K562 (cell line): ENCODE data around the gene SOX12. TPM values are rescaled to one million over a fixed set of nuclear protein-coding genes. Genes with fewer than 3 reads are reported as not detected.

Experiments used
- ASH1L ChIP-seq: fragments of 450-650 bp; IDR thresholded peaks from 2 replicates; pipeline ENCODE4 v1.6.1; 2018; ENCODE audit warnings: borderline replicate concordance, mild to moderate bottlenecking, low read depth; ENCODE audit not compliant: partially characterized antibody
- ATF7 ChIP-seq: fragments of 450-650 bp; IDR thresholded peaks from 2 replicates; pipeline ENCODE4 v1.7.1; 2014; ENCODE audit warnings: mild to moderate bottlenecking, moderate library complexity
- CHD1 ChIP-seq: fragments of 200-600 bp; sonication (generic); IDR thresholded peaks from one replicate; pipeline ENCODE4 v1.6.1; 2012; ENCODE audit warnings: mild to moderate bottlenecking, moderate library complexity, low read length, inconsistent platforms
- DIDO1 ChIP-seq: fragments of 450-650 bp; IDR thresholded peaks from 2 replicates; pipeline ENCODE4 v1.6.1; 2016; ENCODE audit warnings: low read depth, missing biosample characterization, missing genetic modification characterization
- DMBX1 ChIP-seq: fragments of 250-450 bp; sonication (Bioruptor Pico); IDR thresholded peaks from 2 replicates; pipeline ENCODE4 v1.8.0; 2022; ENCODE audit warnings: inconsistent platforms, mild to moderate bottlenecking, moderate library complexity, borderline replicate concordance
- ETS2 ChIP-seq: IDR thresholded peaks from 2 replicates; pipeline ENCODE4 v1.6.1; 2016; ENCODE audit warnings: borderline replicate concordance, missing genetic modification characterization, mild to moderate bottlenecking, moderate library complexity, missing compliant biosample characterization; ENCODE audit not compliant: poor library complexity, severe bottlenecking
- FOXK2 ChIP-seq, 2 experiments: fragments of 450-650 bp; IDR thresholded peaks in 1 of 2; conservative IDR thresholded peaks in 1 of 2; 2 replicates each; pipeline ENCODE4 v1.6.1; 2016; ENCODE audit warnings: low read depth in 2 of 2, mild to moderate bottlenecking in 1 of 2
- POLR3G ChIP-seq: IDR thresholded peaks from 2 replicates; pipeline ENCODE4 v1.6.1; 2011; ENCODE audit not compliant: insufficient read length, insufficient replicate concordance; ENCODE audit errors: extremely low read depth
- SNIP1 ChIP-seq: fragments of 450-650 bp; IDR thresholded peaks from 2 replicates; pipeline ENCODE4 v1.7.1; 2017; ENCODE audit warnings: low read depth, mild to moderate bottlenecking
- TAF7 ChIP-seq: fragments of 450-650 bp; IDR thresholded peaks from 2 replicates; pipeline ENCODE4 v1.6.1; 2016; ENCODE audit warnings: missing genetic modification characterization, missing compliant biosample characterization
- TCF3 ChIP-seq: sonication (generic); formaldehyde crosslinking; IDR thresholded peaks from 2 replicates; pipeline ENCODE4 v1.4.0; 2020; ENCODE audit warnings: mild to moderate bottlenecking, missing genetic modification reagents
- TCF7 ChIP-seq: sonication (generic); IDR thresholded peaks from 2 replicates; pipeline ENCODE4 v1.6.1; 2016; ENCODE audit warnings: antibody characterized with exemption, borderline replicate concordance
- XRCC3 ChIP-seq: fragments of 450-650 bp; IDR thresholded peaks from 2 replicates; pipeline ENCODE4 v1.6.1; 2017; ENCODE audit warnings: mild to moderate bottlenecking, moderate library complexity
- ZBTB7A ChIP-seq: IDR thresholded peaks from 2 replicates; pipeline ENCODE4 v1.6.1; 2011; ENCODE audit warnings: low read depth, mild to moderate bottlenecking, low read length, moderate library complexity, borderline replicate concordance; ENCODE audit not compliant: control insufficient read depth
- ZFX ChIP-seq: sonication (generic); formaldehyde crosslinking; IDR thresholded peaks from 2 replicates; pipeline ENCODE4 v1.8.0; 2022; ENCODE audit warnings: mild to moderate bottlenecking, missing genetic modification reagents, moderate library complexity
- ZNF184 ChIP-seq: sonication (generic); formaldehyde crosslinking; IDR thresholded peaks from 2 replicates; pipeline ENCODE4 v1.5.0; 2020; ENCODE audit warnings: missing genetic modification reagents
- ZNF232 ChIP-seq: sonication (generic); formaldehyde crosslinking; IDR thresholded peaks from 2 replicates; pipeline ENCODE4 v1.8.0; 2022; ENCODE audit warnings: mild to moderate bottlenecking, missing genetic modification reagents
- ZZZ3 ChIP-seq: fragments of 450-650 bp; IDR thresholded peaks from 2 replicates; pipeline ENCODE4 v1.6.1; 2016; ENCODE audit warnings: antibody characterized with exemption, mild to moderate bottlenecking, moderate library complexity
- polyA plus RNA-seq, 8 experiments: library from polyadenylated mRNA; depleted of rRNA in 4 of 8; stranded (reverse) in 5 of 8; unstranded in 3 of 8; fragments of >200 nt; fragmentation: Nextera tagmentation in 2 of 8; fragmentation: Illumina TruSeq in 1 of 8; extraction: Ambion mirVana in 2 of 8; extraction: Trizol in 1 of 8; gene quantifications; 2 replicates each; pipeline versions ENCODE4 v1.2.1 to v1.2.3, GENCODE V29; 2011 to 2014; ENCODE audit warnings: inconsistent platforms in 1 of 8, missing spikeins in 1 of 8
- total RNA-seq, 7 experiments: library from RNA; depleted of rRNA in 6 of 7; stranded (reverse); fragments of >200 nt in 6 of 7; fragmentation: Illumina TruSeq in 2 of 7; extraction: Trizol in 2 of 7; gene quantifications; 2 replicates each; pipeline versions ENCODE4 v1.2.1 to v1.2.3, GENCODE V29; 2011 to 2021; ENCODE audit warnings: low replicate concordance in 1 of 7
- TF ChIP-seq, protein P1 (sequence below): fragments of 450-650 bp; IDR thresholded peaks from 2 replicates; pipeline ENCODE4 v1.6.1; 2018; ENCODE audit warnings: mild to moderate bottlenecking, low read depth; ENCODE audit not compliant: partially characterized antibody
- TF ChIP-seq, protein P2 (sequence below), 2 experiments: fragments of 450-650 bp; conservative IDR thresholded peaks; 2 replicates each; pipeline ENCODE4 v1.6.1; 2017; ENCODE audit warnings: mild to moderate bottlenecking in 2 of 2, moderate library complexity in 2 of 2
- TF ChIP-seq, protein P3 (sequence below): sonication (generic); formaldehyde crosslinking; IDR thresholded peaks from 2 replicates; pipeline ENCODE4 v1.8.0; 2023; ENCODE audit warnings: mild to moderate bottlenecking, missing genetic modification reagents
- TF ChIP-seq, protein P4 (sequence below): fragments of 250-450 bp; sonication (Bioruptor Pico); IDR thresholded peaks from 2 replicates; pipeline ENCODE4 v1.5.0; 2020; ENCODE audit warnings: mild to moderate bottlenecking

SOX12 gene
- total and polyA plus RNA-seq, 9 of the 15 experiments (the other 6 are each of a cell fraction or from before 2014, with no cell fraction given): 0.42 to 26.3 (median 2.6) TPM

DNA sequence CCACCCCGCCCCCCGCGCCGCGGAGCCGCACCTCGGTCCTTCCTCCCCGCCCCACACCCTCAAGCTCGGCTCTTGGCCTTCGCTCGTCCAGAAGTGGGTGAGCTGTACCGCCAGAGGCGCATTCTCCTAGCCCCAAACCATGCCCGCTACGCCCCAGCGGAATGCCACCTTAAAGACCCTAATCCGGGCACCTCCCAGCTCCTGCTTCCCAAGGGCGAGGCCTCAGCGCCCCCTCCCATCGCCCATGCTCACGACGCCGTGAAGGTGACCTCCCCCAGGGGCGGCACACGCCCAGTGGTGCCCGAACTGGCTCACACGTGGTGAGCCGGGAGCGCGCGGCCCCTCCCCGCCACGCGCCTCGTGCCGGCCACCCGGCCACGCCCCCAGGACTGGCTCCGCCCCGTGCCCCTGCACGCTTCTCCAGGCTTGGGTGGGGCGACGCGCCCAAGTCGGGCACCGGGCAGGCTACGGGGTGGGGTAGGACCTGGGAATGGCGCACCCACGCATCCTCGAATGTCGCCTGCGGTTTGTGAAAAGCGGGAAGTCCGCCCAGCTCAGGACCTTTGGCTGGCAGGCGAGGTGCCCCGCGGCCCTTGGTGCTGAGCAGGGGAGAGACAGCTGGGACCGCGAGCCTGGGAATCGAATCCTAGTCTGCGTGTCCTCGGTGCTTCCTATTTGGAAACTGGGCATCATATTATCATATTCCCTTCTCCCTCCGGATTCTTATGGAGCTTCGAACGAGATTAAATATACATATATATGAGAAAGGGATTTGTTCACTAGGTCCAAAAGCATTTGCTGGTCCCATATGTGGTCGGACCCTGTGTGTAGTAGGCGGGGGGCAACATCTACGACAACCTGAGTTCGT is 941 bp upstream of the SOX12 start (continued):
- TF ChIP-seq ETS2 (no peak), FOXK2 (conservative IDR thresholded peaks at IDR 0.05 in 1 of 2, IDR thresholded peaks at IDR 0.05 in 1 of 2; ENCODE audit: low read depth in 2 of 2) (peak in 1 of 2 experiments; percentile 41; a peak in 1 of 4 replicates), XRCC3 (no peak), ZNF184 (CRISPR knock-in tag) (no peak), ZZZ3 (no peak), TCF3 (CRISPR knock-in tag) (no peak; the same call in 1 of the 2 replicates), DMBX1 (CRISPR knock-in tag) (no peak), ZNF232 (CRISPR knock-in tag) (peak; percentile 95), SNIP1 (no peak), ZBTB7A (peak; percentile 41; the same call in 1 of the 2 replicates), POLR3G (no peak), TCF7 (no peak), ASH1L (no peak), ZFX (peak; percentile 69), TAF7 (tag) (no peak), ATF7 (no peak), DIDO1 (tag) (no peak), CHD1 (no peak)
- TF ChIP-seq, protein P1, sequence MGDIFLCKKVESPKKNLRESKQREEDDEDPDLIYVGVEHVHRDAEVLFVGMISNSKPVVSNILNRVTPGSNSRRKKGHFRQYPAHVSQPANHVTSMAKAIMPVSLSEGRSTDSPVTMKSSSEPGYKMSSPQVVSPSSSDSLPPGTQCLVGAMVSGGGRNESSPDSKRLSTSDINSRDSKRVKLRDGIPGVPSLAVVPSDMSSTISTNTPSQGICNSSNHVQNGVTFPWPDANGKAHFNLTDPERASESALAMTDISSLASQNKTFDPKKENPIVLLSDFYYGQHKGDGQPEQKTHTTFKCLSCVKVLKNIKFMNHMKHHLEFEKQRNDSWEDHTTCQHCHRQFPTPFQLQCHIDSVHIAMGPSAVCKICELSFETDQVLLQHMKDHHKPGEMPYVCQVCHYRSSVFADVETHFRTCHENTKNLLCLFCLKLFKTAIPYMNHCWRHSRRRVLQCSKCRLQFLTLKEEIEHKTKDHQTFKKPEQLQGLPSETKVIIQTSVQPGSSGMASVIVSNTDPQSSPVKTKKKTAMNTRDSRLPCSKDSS: no peak
- TF ChIP-seq, protein P2, sequence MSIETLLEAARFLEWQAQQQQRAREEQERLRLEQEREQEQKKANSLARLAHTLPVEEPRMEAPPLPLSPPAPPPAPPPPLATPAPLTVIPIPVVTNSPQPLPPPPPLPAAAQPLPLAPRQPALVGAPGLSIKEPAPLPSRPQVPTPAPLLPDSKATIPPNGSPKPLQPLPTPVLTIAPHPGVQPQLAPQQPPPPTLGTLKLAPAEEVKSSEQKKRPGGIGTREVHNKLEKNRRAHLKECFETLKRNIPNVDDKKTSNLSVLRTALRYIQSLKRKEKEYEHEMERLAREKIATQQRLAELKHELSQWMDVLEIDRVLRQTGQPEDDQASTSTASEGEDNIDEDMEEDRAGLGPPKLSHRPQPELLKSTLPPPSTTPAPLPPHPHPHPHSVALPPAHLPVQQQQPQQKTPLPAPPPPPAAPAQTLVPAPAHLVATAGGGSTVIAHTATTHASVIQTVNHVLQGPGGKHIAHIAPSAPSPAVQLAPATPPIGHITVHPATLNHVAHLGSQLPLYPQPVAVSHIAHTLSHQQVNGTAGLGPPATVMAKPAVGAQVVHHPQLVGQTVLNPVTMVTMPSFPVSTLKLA (conservative IDR thresholded peaks at IDR 0.05): peak; percentile 99
- TF ChIP-seq, protein P3, sequence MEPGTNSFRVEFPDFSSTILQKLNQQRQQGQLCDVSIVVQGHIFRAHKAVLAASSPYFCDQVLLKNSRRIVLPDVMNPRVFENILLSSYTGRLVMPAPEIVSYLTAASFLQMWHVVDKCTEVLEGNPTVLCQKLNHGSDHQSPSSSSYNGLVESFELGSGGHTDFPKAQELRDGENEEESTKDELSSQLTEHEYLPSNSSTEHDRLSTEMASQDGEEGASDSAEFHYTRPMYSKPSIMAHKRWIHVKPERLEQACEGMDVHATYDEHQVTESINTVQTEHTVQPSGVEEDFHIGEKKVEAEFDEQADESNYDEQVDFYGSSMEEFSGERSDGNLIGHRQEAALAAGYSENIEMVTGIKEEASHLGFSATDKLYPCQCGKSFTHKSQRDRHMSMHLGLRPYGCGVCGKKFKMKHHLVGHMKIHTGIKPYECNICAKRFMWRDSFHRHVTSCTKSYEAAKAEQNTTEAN (CRISPR knock-in tag): peak; percentile 87; the same call in 1 of the 2 replicates
- TF ChIP-seq, protein P4, sequence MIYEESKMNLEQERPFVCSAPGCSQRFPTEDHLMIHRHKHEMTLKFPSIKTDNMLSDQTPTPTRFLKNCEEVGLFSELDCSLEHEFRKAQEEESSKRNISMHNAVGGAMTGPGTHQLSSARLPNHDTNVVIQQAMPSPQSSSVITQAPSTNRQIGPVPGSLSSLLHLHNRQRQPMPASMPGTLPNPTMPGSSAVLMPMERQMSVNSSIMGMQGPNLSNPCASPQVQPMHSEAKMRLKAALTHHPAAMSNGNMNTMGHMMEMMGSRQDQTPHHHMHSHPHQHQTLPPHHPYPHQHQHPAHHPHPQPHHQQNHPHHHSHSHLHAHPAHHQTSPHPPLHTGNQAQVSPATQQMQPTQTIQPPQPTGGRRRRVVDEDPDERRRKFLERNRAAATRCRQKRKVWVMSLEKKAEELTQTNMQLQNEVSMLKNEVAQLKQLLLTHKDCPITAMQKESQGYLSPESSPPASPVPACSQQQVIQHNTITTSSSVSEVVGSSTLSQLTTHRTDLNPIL: no peak
